ENCODE results near the gene NODAL.

The NODAL gene

DNA sequence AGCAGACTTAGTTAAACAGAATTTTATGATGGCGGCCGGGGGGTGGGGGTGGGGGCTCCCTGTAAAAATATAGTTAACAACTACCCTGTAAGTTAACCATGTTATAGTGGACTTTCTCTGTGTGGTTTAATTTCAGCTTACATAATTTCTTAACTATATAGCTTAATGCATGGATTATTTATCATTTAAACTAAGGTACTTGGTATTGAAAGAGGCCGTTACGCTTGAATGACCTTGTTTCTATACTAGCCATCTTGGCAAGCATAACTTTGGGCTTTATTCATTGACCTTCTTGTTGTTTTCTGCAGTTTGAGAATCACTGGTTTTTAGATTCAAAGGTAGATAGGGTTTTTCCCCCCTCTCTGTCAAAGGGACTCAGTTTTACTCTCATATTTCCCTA lies 29.1 kb downstream of the NODAL start:
- Histone ChIP-seq H3K4me3 (ENCODE audit: insufficient read length, low read depth) (no peak overlapping the region), H3K36me3 (ENCODE audit: insufficient read depth, insufficient read length, low read length) (peaks cover 24% of the 10 kb centered on the region), H3K27me3 (ENCODE audit: insufficient read depth, insufficient read length) (no peaks in the 10 kb centered on the region), H3K9ac (ENCODE audit: insufficient read length, low read depth) (no peak overlapping the region), H3K4me1 (ENCODE audit: insufficient read depth, insufficient read length) (no peaks in the 10 kb centered on the region), H3K9me3 (ENCODE audit: insufficient read depth, low read length) (peaks cover 6% of the 10 kb centered on the region; the same call in 1 of the 2 replicates)
- TF ChIP-seq ZNF274 (IDR thresholded peaks at IDR 0.05; ENCODE audit: low read depth, low read length): no peak
- no peak for TF ChIP-seq SUZ12 (IDR thresholded peaks at IDR 0.05; ENCODE audit: extremely low read depth, insufficient read depth, insufficient read length)
- TF ChIP-seq YY1 (IDR thresholded peaks at IDR 0.05; ENCODE audit: insufficient read depth, insufficient read length): no peak
- no peak for DNase-seq (ENCODE audit: low read depth, low spot score)

DNA sequence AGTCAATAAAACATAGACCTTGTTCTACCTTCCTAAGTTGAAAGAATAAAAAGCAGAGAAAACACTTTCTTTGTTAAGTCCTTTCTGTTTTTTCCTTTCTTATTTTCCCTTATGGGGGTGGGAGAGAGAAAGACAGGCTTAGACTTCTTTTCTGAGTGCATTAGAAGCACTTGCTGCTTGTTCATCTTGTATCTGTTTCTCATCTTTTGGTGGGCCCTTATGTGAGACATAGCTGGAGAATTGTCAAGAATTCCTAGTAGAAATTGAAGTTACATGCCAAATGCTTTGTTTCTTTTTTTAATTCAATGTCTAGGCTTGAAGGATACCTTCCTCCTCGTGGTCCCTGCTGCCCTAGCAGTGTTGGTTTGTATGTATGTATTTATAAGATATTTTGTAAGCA lies 30.9 kb downstream of the NODAL start:
- DNase-seq (ENCODE audit: low read depth, low spot score): no peak
- no peaks in the 10 kb centered on the region for H3K27me3 ChIP-seq (ENCODE audit: insufficient read depth, insufficient read length)
- no peak overlapping the region for H3K4me3 ChIP-seq (ENCODE audit: insufficient read length, low read depth)
- peaks cover 6% of the 10 kb centered on the region; the same call in 1 of the 2 replicates for H3K9me3 ChIP-seq (ENCODE audit: insufficient read depth, low read length)
- no peak overlapping the region for H3K9ac ChIP-seq (ENCODE audit: insufficient read length, low read depth)
- peaks cover 29% of the 10 kb centered on the region for H3K36me3 ChIP-seq (ENCODE audit: insufficient read depth, insufficient read length, low read length)
- no peaks in the 10 kb centered on the region for H3K4me1 ChIP-seq (ENCODE audit: insufficient read depth, insufficient read length)
- TF ChIP-seq YY1 (IDR thresholded peaks at IDR 0.05; ENCODE audit: insufficient read depth, insufficient read length) (no peak), ZNF274 (IDR thresholded peaks at IDR 0.05; ENCODE audit: low read depth, low read length) (no peak), SUZ12 (IDR thresholded peaks at IDR 0.05; ENCODE audit: extremely low read depth, insufficient read depth, insufficient read length) (no peak)

GRCh38 chr10:70409772-70410171 lies 31.7 kb downstream of the NODAL start:
- Histone ChIP-seq H3K9me3 (ENCODE audit: insufficient read depth, low read length) (peaks cover 6% of the 10 kb centered on the region; the same call in 1 of the 2 replicates), H3K36me3 (ENCODE audit: insufficient read depth, insufficient read length, low read length) (peaks cover 29% of the 10 kb centered on the region), H3K4me3 (ENCODE audit: insufficient read length, low read depth) (no peak overlapping the region), H3K27me3 (ENCODE audit: insufficient read depth, insufficient read length) (no peaks in the 10 kb centered on the region), H3K4me1 (ENCODE audit: insufficient read depth, insufficient read length) (no peaks in the 10 kb centered on the region), H3K9ac (ENCODE audit: insufficient read length, low read depth) (no peak overlapping the region)
- no peak for DNase-seq (ENCODE audit: low read depth, low spot score)
- TF ChIP-seq SUZ12 (IDR thresholded peaks at IDR 0.05; ENCODE audit: extremely low read depth, insufficient read depth, insufficient read length) (no peak), YY1 (IDR thresholded peaks at IDR 0.05; ENCODE audit: insufficient read depth, insufficient read length) (no peak), ZNF274 (IDR thresholded peaks at IDR 0.05; ENCODE audit: low read depth, low read length) (no peak)

DNA sequence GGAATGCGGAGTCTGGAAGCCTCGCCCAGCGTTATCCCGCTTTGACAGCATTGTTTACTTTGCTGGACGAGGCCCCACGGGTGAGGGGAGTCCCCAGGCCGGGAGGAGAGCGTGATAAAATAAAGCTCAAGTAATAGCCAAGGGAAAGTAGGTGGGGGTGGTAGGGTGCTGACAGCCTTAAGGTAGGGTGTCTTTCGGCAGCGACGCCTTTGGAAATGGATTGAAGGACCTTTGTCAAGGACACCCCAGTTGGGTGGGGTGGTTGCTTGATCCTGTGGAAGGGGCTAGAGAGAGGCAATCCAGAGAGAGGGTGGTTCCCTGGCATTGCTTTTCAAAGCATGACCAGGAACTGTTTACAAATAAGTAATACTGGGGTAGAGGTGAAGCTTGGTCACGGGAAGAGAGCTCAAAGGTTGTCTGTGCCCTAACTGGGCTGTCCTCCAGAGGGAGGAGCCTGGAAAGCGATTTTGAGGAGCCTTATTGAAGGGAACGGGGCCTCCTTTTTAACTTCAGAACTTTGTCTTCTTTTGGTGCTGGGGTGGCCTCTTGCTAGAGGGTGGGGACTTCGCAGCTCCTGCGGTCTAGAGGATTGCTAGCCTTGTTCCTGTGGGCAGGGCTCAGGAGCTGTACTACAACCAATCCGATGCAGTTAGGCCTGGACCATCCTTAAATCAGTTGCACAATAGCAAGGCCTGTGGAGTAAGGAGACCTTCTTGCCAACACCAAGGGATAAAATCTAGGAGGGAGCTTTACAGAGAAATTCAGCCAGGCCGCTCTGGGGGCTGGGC lies 36.2 kb downstream of the NODAL start:
- no peaks in the 10 kb centered on the region for H3K4me1 ChIP-seq (ENCODE audit: insufficient read depth, insufficient read length)
- H3K9ac ChIP-seq (ENCODE audit: insufficient read length, low read depth): peak overlapping the region; percentile 85
- H3K36me3 ChIP-seq (ENCODE audit: insufficient read depth, insufficient read length, low read length): peaks cover 17% of the 10 kb centered on the region
- no peak for TF ChIP-seq SUZ12 (IDR thresholded peaks at IDR 0.05; ENCODE audit: extremely low read depth, insufficient read depth, insufficient read length)
- TF ChIP-seq YY1 (IDR thresholded peaks at IDR 0.05; ENCODE audit: insufficient read depth, insufficient read length): no peak
- no peak for TF ChIP-seq ZNF274 (IDR thresholded peaks at IDR 0.05; ENCODE audit: low read depth, low read length)
- peak overlapping the region; percentile 80 for H3K4me3 ChIP-seq (ENCODE audit: insufficient read length, low read depth)
- DNase-seq (ENCODE audit: low read depth, low spot score): no peak
- peaks cover 6% of the 10 kb centered on the region; the same call in 1 of the 2 replicates for H3K9me3 ChIP-seq (ENCODE audit: insufficient read depth, low read length)
- H3K27me3 ChIP-seq (ENCODE audit: insufficient read depth, insufficient read length): no peaks in the 10 kb centered on the region

DNA sequence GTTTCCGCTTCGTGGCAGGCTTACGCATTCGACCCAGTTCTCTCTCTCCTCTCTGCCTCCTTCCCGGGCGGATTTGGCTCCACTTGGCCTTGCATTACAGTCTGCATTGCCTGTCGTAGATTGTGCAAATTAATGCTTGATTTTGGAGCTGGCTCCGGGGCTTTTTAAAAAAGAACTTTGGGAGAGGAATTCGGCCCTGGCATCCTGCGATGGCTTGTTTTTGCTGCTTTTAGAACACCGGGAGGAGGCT lies 36.8 kb downstream of the NODAL start:
- no peaks in the 10 kb centered on the region for H3K27me3 ChIP-seq (ENCODE audit: insufficient read depth, insufficient read length)
- peaks cover 6% of the 10 kb centered on the region; the same call in 1 of the 2 replicates for H3K9me3 ChIP-seq (ENCODE audit: insufficient read depth, low read length)
- H3K4me3 ChIP-seq (ENCODE audit: insufficient read length, low read depth): peak overlapping the region; percentile 80
- no peak for DNase-seq (ENCODE audit: low read depth, low spot score)
- H3K36me3 ChIP-seq (ENCODE audit: insufficient read depth, insufficient read length, low read length): peaks cover 17% of the 10 kb centered on the region
- TF ChIP-seq ZNF274 (IDR thresholded peaks at IDR 0.05; ENCODE audit: low read depth, low read length) (no peak), SUZ12 (IDR thresholded peaks at IDR 0.05; ENCODE audit: extremely low read depth, insufficient read depth, insufficient read length) (no peak), YY1 (IDR thresholded peaks at IDR 0.05; ENCODE audit: insufficient read depth, insufficient read length) (no peak)
- peak overlapping the region; percentile 85 for H3K9ac ChIP-seq (ENCODE audit: insufficient read length, low read depth)
- no peaks in the 10 kb centered on the region for H3K4me1 ChIP-seq (ENCODE audit: insufficient read depth, insufficient read length)

DNA sequence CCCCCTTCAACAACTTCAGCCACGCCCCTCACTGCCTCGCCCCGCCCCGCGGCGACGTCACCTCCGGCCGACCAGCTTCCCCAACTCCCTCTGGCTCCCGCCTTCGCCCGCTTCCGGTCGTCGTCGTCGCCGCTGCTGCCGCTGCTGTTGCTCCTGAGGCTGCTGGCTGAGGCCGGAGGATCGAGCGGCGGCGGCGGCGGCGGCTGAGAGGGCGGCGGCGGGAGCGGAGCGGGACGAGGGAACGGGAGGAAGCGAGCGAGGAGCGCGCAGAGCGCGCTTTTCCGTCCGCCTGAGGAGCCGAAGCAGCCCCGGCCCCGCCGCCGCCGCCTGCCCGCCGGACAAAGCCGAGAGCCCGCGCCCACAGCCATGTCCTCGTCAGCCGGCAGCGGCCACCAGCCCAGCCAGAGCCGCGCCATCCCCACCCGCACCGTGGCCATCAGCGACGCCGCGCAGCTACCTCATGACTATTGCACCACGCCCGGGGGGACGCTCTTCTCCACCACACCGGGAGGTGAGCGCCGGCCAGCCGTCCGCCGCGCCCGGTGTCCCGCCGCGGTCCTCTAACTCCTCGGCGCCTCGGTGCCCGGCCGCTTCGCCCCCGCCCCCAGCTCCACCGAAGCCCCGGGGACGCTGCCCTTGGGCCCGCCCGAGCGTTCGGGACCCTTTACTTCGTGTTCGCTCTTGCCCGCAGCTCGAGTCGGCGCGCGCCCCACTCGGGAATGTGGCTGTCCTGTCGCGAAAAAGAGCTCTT lies 37.3 kb downstream of the NODAL start, which contains the start of gene EIF4EBP2:
Gene EIF4EBP2 (plus strand): TSS at position 110 of the 751 bp plus-strand sequence. CDS start 257 bp downstream, at position 367.
- Histone ChIP-seq H3K9ac (ENCODE audit: insufficient read length, low read depth) (peak within 1 kb of the TSS; percentile 85), H3K4me1 (ENCODE audit: insufficient read depth, insufficient read length) (no peaks in the 10 kb centered on the region), H3K4me3 (ENCODE audit: insufficient read length, low read depth) (peak within 1 kb of the TSS; percentile 80), H3K9me3 (ENCODE audit: insufficient read depth, low read length) (peaks cover 6% of the 10 kb centered on the region; the same call in 1 of the 2 replicates), H3K27me3 (ENCODE audit: insufficient read depth, insufficient read length) (no peaks in the 10 kb centered on the region), H3K36me3 (ENCODE audit: insufficient read depth, insufficient read length, low read length) (peaks cover 17% of the 10 kb centered on the region)
- no peak for TF ChIP-seq YY1 (IDR thresholded peaks at IDR 0.05; ENCODE audit: insufficient read depth, insufficient read length)
- no peak for TF ChIP-seq SUZ12 (IDR thresholded peaks at IDR 0.05; ENCODE audit: extremely low read depth, insufficient read depth, insufficient read length)
- no peak for TF ChIP-seq ZNF274 (IDR thresholded peaks at IDR 0.05; ENCODE audit: low read depth, low read length)
- DNase-seq (ENCODE audit: low read depth, low spot score): peak; percentile 93

DNA sequence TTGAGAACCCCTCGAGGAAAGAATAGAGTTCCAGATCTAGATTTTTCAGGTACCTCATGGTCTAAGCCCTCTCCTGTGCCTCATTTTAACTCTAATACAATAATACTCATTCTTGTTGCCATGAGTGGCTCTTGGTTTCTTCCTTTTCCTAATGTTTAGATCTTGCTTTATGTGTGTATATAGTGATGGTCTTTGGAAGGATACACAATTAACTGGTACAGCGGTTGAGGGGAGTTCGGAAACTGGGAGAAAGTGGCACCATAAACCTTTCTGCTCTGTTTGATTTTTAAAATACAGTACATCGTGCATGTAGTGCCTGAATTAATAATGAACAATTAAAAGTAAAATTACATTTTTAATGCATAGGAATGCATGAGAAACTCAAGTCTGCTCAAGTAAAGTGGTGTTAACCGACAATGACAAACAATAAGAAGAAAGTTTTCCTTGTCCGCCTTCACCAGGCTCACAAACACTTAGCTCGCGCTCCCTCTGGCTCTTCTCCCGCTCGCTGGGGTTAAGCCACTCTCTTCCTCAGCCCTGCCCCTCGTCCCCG lies 37.9 kb downstream of the NODAL start:
- Histone ChIP-seq H3K4me3 (ENCODE audit: insufficient read length, low read depth) (no peak overlapping the region), H3K9me3 (ENCODE audit: insufficient read depth, low read length) (peaks cover 3% of the 10 kb centered on the region; the same call in 1 of the 2 replicates), H3K4me1 (ENCODE audit: insufficient read depth, insufficient read length) (no peaks in the 10 kb centered on the region), H3K36me3 (ENCODE audit: insufficient read depth, insufficient read length, low read length) (peaks cover 10% of the 10 kb centered on the region), H3K27me3 (ENCODE audit: insufficient read depth, insufficient read length) (no peaks in the 10 kb centered on the region), H3K9ac (ENCODE audit: insufficient read length, low read depth) (no peak overlapping the region)
- no peak for DNase-seq (ENCODE audit: low read depth, low spot score)
- TF ChIP-seq ZNF274 (IDR thresholded peaks at IDR 0.05; ENCODE audit: low read depth, low read length) (no peak), YY1 (IDR thresholded peaks at IDR 0.05; ENCODE audit: insufficient read depth, insufficient read length) (no peak), SUZ12 (IDR thresholded peaks at IDR 0.05; ENCODE audit: extremely low read depth, insufficient read depth, insufficient read length) (no peak)
